H1 (cell line): ENCODE results near the gene GNLY. TPM values are rescaled to one million over a fixed set of nuclear protein-coding genes. Genes with fewer than 3 reads are reported as not detected.
"Not testable (repeated sequence)": the region's sequence is repeated elsewhere in the genome, so short reads cannot be mapped to it uniquely, and the experiment has no call there.

Experiments
- CTCF ChIA-PET: fragments of 300-600 bp; sonication (Branson Sonifier 250); formaldehyde crosslinking; loops from one replicate; lab custom pipeline; 2021; ENCODE audit not compliant: partially characterized antibody; lab: Charles Lee
- POLR2A ChIA-PET: fragments of 300-600 bp; sonication (Branson Sonifier 250); formaldehyde crosslinking; loops from one replicate; lab custom pipeline; 2021; ENCODE audit warnings: inconsistent platforms; ENCODE audit not compliant: partially characterized antibody; lab: Charles Lee
- DNase-seq, 2 experiments: peaks; one replicate each; pipeline versions ENCODE4 v3.0.0 to v3.0.0-alpha.2; 2010 to 2022; ENCODE audit warnings: low spot score in 2 of 2, low read depth in 1 of 2, mixed read lengths in 1 of 2
- FAIRE-seq: peaks from 2 replicates; lab custom pipeline; 2011; peaks lifted over from hg19 to GRCh38; lab: Jason Lieb, UNC
- H2AFZ ChIP-seq: 2 replicates; pipeline ENCODE4 v1.8.1; 2012; ENCODE audit warnings: low read length, inconsistent platforms
- H2AK5ac ChIP-seq: 2 replicates; pipeline ENCODE4 v1.6.1; 2013; ENCODE audit warnings: low read depth, low read length
- H2BK120ac ChIP-seq: replicated peaks from 2 replicates; pipeline ENCODE3; 2013; ENCODE audit warnings: low read depth, low read length, inconsistent platforms
- H2BK12ac ChIP-seq: 2 replicates; pipeline ENCODE4 v1.6.1; 2013; ENCODE audit warnings: low read depth, low read length
- H2BK15ac ChIP-seq: 2 replicates; pipeline ENCODE4 v1.6.1; 2013; ENCODE audit warnings: low read length
- H2BK20ac ChIP-seq: 2 replicates; pipeline ENCODE4 v1.6.1; 2013; ENCODE audit warnings: low read length
- H2BK5ac ChIP-seq: 2 replicates; pipeline ENCODE4 v1.6.1; 2013; ENCODE audit warnings: low read depth, low read length
- H3K14ac ChIP-seq: 2 replicates; pipeline ENCODE4 v1.6.1; 2013; ENCODE audit warnings: inconsistent platforms; ENCODE audit not compliant: insufficient read length
- H3K18ac ChIP-seq: 2 replicates; pipeline ENCODE4 v1.6.1; 2013; ENCODE audit warnings: low read length; ENCODE audit errors: extremely low read depth
- H3K23ac ChIP-seq: 2 replicates; pipeline ENCODE4 v1.6.1; 2013; ENCODE audit warnings: inconsistent platforms; ENCODE audit not compliant: insufficient read length
- H3K23me2 ChIP-seq: 2 replicates; pipeline ENCODE4 v1.6.1; 2013; ENCODE audit warnings: low read depth, low read length
- H3K27ac ChIP-seq: 2 replicates; pipeline ENCODE4 v1.6.1; 2011; ENCODE audit warnings: low read depth, low read length, inconsistent platforms
- H3K27me3 ChIP-seq, 4 experiments: replicated peaks in 1 of 4; 1 replicate in 1 of 4; 2 replicates in 3 of 4; pipeline versions ENCODE4 v1.6.1 to v1.8.1; 2011 to 2013; ENCODE audit warnings: low read length in 3 of 4, mild to moderate bottlenecking in 3 of 4, inconsistent platforms in 2 of 4, mixed read lengths in 2 of 4, moderate library complexity in 1 of 4; ENCODE audit not compliant: control insufficient read depth in 3 of 4, insufficient read depth in 3 of 4; ENCODE audit errors: extremely low read depth in 1 of 4
- H3K36me3 ChIP-seq, 4 experiments: 2 replicates each; pipeline versions ENCODE4 v1.6.1 to v1.8.1; 2011 to 2013; ENCODE audit warnings: mild to moderate bottlenecking in 4 of 4, low read length in 3 of 4, moderate library complexity in 2 of 4, control low read depth in 1 of 4, inconsistent platforms in 1 of 4; ENCODE audit not compliant: insufficient read depth in 4 of 4, control insufficient read depth in 2 of 4
- H3K4ac ChIP-seq: replicated peaks from 2 replicates; pipeline ENCODE3; 2013; ENCODE audit warnings: low read length, low read depth, mixed read lengths, inconsistent platforms; ENCODE audit not compliant: insufficient read length
- H3K4me1 ChIP-seq, 4 experiments: replicated peaks in 1 of 4; 1 replicate in 1 of 4; 2 replicates in 3 of 4; pipeline versions ENCODE4 v1.6.1 to v1.8.1; 2011 to 2013; ENCODE audit warnings: low read length in 3 of 4, inconsistent platforms in 2 of 4, mixed read lengths in 1 of 4; ENCODE audit not compliant: insufficient read depth in 4 of 4, control insufficient read depth in 3 of 4
- H3K4me2 ChIP-seq, 2 experiments: 2 replicates each; pipeline versions ENCODE4 v1.6.1 to v1.8.1; 2011 to 2013; ENCODE audit warnings: low read depth in 2 of 2, low read length in 2 of 2, control low read depth in 1 of 2, inconsistent platforms in 1 of 2, mild to moderate bottlenecking in 1 of 2; ENCODE audit not compliant: insufficient read depth in 1 of 2
- H3K4me3 ChIP-seq, 4 experiments: fragments of 200-600, 300-600 bp in 1 of 4; sonication (generic), shearing (Covaris generic), sonication (Bioruptor Twin) in 1 of 4; 2 replicates each; pipeline versions ENCODE4 v1.5.1 to v1.8.1; 2011 to 2016; ENCODE audit warnings: low read length in 4 of 4, low read depth in 3 of 4, control low read depth in 2 of 4, inconsistent platforms in 2 of 4, mild to moderate bottlenecking in 2 of 4, mixed read lengths in 1 of 4, moderate library complexity in 1 of 4; ENCODE audit not compliant: insufficient read depth in 2 of 4; ENCODE audit errors: extremely low read depth in 1 of 4
- H3K56ac ChIP-seq: replicated peaks from 2 replicates; pipeline ENCODE3; 2013; ENCODE audit warnings: low read depth, mild to moderate bottlenecking, mixed read lengths, low read length, inconsistent platforms; ENCODE audit not compliant: insufficient read length
- H3K79me1 ChIP-seq: 2 replicates; pipeline ENCODE4 v1.6.1; 2013; ENCODE audit warnings: low read depth, low read length, control low read depth
- H3K79me2 ChIP-seq, 2 experiments: 2 replicates each; pipeline versions ENCODE4 v1.6.1 to v1.8.1; 2012 to 2013; ENCODE audit warnings: low read length in 2 of 2, mild to moderate bottlenecking in 2 of 2, inconsistent platforms in 1 of 2; ENCODE audit not compliant: insufficient read depth in 2 of 2, control insufficient read depth in 1 of 2
- H3K9ac ChIP-seq, 4 experiments: replicated peaks in 1 of 4; 1 replicate in 1 of 4; 2 replicates in 3 of 4; pipeline versions ENCODE4 v1.6.1 to v1.8.1; 2011 to 2013; ENCODE audit warnings: low read depth in 3 of 4, low read length in 3 of 4, control low read depth in 2 of 4, mild to moderate bottlenecking in 2 of 4, moderate library complexity in 2 of 4, inconsistent platforms in 1 of 4; ENCODE audit errors: extremely low read depth in 1 of 4
- H3K9me3 ChIP-seq, 2 experiments: 2 replicates each; pipeline versions ENCODE4 v1.6.1 to v1.8.1; 2012 to 2013; ENCODE audit warnings: mild to moderate bottlenecking in 2 of 2, moderate library complexity in 2 of 2, control low read depth in 1 of 2, inconsistent platforms in 1 of 2, low read depth in 1 of 2, low read length in 1 of 2, mixed read lengths in 1 of 2; ENCODE audit not compliant: insufficient read depth in 2 of 2
- H4K20me1 ChIP-seq, 2 experiments: replicated peaks in 1 of 2; 2 replicates each; pipeline versions ENCODE3 to v1.8.1; 2011 to 2013; ENCODE audit warnings: inconsistent platforms in 2 of 2, low read length in 2 of 2, mild to moderate bottlenecking in 1 of 2; ENCODE audit not compliant: insufficient read depth in 2 of 2, control insufficient read depth in 1 of 2
- H4K5ac ChIP-seq: 2 replicates; pipeline ENCODE4 v1.6.1; 2013; ENCODE audit warnings: low read length, low read depth, mixed read lengths, inconsistent platforms; ENCODE audit not compliant: insufficient read length
- H4K8ac ChIP-seq: 2 replicates; pipeline ENCODE4 v1.8.0; 2013; ENCODE audit warnings: mild to moderate bottlenecking, moderate library complexity, low read length, inconsistent platforms; ENCODE audit not compliant: insufficient read depth; ENCODE audit errors: extremely low read depth
- H4K91ac ChIP-seq: replicated peaks from 2 replicates; pipeline ENCODE3; 2013; ENCODE audit warnings: low read length, mixed read lengths, inconsistent platforms; ENCODE audit not compliant: insufficient read length
- whole genome bisulfite sequencing, 2 experiments: shearing (Covaris generic) in 1 of 2; methylation state at CpG; one replicate each; pipeline versions ENCODE4 v1.1.6 to v1.1.7; 2013 to 2015; ENCODE audit warnings: low lambda C conversion rate in 2 of 2, mixed read lengths in 2 of 2, inconsistent platforms in 1 of 2, low coverage in 1 of 2, missing lambda C conversion rate in 1 of 2; ENCODE audit not compliant: insufficient replicate concordance in 2 of 2, insufficient coverage in 1 of 2, insufficient read length in 1 of 2; ENCODE audit errors: extremely low coverage in 1 of 2, missing lambda C conversion rate in 1 of 2; 5-methylcytosine and 5-hydroxymethylcytosine counted together
- polyA plus RNA-seq, 7 experiments: library from polyadenylated mRNA; depleted of rRNA in 3 of 7; stranded (reverse) in 5 of 7; unstranded in 2 of 7; fragments of >200 nt in 5 of 7; fragments of 200-250 nt in 2 of 7; gene quantifications; 1 replicate in 5 of 7; 2 replicates in 1 of 7; 4 replicates in 1 of 7; pipeline versions ENCODE4 v1.2.1 to v1.2.3, GENCODE V29; 2011 to 2013; ENCODE audit warnings: missing spikeins in 2 of 7, mixed read lengths in 2 of 7
- total RNA-seq: library from RNA; stranded (reverse); fragmentation: NEBNext Ultra II Directional; extraction: Animal tissue kit (Norgen Biotek cat#: 25700); gene quantifications from 2 replicates; pipeline ENCODE4 v1.2.1, GENCODE V29; 2021

GNLY gene
- total and polyA plus RNA-seq, 2 of the 8 experiments (the other 6 are each of a cell fraction or from before 2014, with no cell fraction given), result 0.03 TPM; not detected in 1

- H3K4me2 ChIP-seq, H2BK20ac ChIP-seq, H3K23ac ChIP-seq, H4K5ac ChIP-seq, H3K79me1 ChIP-seq, H3K27ac ChIP-seq, H3K56ac ChIP-seq, H3K23me2 ChIP-seq, FAIRE-seq, H4K91ac ChIP-seq, H3K79me2 ChIP-seq, H4K20me1 ChIP-seq, H3K9ac ChIP-seq, H3K14ac ChIP-seq, H3K9me3 ChIP-seq, H3K4me1 ChIP-seq, H2BK120ac ChIP-seq, POLR2A ChIA-PET, H2AFZ ChIP-seq, H2AK5ac ChIP-seq, H2BK15ac ChIP-seq, H4K8ac ChIP-seq, H3K27me3 ChIP-seq, H2BK12ac ChIP-seq, DNase-seq, H3K4me3 ChIP-seq, H2BK5ac ChIP-seq, H3K4ac ChIP-seq, H3K36me3 ChIP-seq, H3K18ac ChIP-seq: not testable (repeated sequence)
- WGBS, 2 experiments, result 85% methylated on average over 7 of the region's 7 CpGs; no CpG with 5 or more reads in 1 of the 2 experiments
- CTCF ChIA-PET, result interaction anchor here (0.7 to 3.1 kb wide), 5 partner anchors 8 to 99 kb away, joined by 3 to 12 read pairs (median 4); partner anchors contain the start of gene GNLY
These were observed 20.3 kb downstream of the GNLY start for GRCh38 chr2:85714421-85714820.
